Fibroblast of pulmonary artery (primary cell): ENCODE measurements around the gene SPEF1.

Source experiments
- DNase-seq: peaks from one replicate; pipeline ENCODE4 v3.0.0-alpha.2; 2010; ENCODE audit warnings: low read depth
- H3K4me3 ChIP-seq: replicated peaks from 2 replicates; pipeline ENCODE4 v1.5.1; 2011; ENCODE audit warnings: low read depth, mild to moderate bottlenecking, control low read depth, low read length, moderate library complexity
- TF ChIP-seq, protein P1 (sequence below): IDR thresholded peaks from 2 replicates; pipeline ENCODE4 v1.5.1; 2011; ENCODE audit warnings: mild to moderate bottlenecking, control low read depth, low read length, inconsistent platforms; ENCODE audit errors: missing control alignments

Gene SPEF1

DNA sequence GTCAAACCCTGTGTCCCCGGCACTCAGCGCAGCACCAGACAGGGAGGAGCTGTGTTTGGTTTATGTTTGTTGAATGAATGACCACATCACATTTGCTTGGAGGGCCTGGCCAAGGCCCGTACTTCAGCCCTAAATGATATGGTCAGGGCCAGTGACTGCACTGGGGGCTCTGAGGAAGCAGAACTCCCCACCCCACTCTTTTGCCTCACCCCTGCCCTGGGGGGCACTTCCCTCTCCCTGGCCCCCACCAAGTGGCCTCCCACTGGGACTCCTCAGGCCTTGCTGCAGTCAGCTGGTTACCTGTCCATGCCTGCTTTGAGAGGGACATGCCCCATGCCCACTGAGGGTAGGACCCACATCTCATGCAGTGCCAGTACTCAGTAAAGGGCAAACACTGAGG lies 16.6 kb downstream of the SPEF1 start:
- TF ChIP-seq, protein P1, sequence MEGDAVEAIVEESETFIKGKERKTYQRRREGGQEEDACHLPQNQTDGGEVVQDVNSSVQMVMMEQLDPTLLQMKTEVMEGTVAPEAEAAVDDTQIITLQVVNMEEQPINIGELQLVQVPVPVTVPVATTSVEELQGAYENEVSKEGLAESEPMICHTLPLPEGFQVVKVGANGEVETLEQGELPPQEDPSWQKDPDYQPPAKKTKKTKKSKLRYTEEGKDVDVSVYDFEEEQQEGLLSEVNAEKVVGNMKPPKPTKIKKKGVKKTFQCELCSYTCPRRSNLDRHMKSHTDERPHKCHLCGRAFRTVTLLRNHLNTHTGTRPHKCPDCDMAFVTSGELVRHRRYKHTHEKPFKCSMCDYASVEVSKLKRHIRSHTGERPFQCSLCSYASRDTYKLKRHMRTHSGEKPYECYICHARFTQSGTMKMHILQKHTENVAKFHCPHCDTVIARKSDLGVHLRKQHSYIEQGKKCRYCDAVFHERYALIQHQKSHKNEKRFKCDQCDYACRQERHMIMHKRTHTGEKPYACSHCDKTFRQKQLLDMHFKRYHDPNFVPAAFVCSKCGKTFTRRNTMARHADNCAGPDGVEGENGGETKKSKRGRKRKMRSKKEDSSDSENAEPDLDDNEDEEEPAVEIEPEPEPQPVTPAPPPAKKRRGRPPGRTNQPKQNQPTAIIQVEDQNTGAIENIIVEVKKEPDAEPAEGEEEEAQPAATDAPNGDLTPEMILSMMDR, result no peak
- no peak for DNase-seq
- no peak overlapping the region for H3K4me3 ChIP-seq

DNA sequence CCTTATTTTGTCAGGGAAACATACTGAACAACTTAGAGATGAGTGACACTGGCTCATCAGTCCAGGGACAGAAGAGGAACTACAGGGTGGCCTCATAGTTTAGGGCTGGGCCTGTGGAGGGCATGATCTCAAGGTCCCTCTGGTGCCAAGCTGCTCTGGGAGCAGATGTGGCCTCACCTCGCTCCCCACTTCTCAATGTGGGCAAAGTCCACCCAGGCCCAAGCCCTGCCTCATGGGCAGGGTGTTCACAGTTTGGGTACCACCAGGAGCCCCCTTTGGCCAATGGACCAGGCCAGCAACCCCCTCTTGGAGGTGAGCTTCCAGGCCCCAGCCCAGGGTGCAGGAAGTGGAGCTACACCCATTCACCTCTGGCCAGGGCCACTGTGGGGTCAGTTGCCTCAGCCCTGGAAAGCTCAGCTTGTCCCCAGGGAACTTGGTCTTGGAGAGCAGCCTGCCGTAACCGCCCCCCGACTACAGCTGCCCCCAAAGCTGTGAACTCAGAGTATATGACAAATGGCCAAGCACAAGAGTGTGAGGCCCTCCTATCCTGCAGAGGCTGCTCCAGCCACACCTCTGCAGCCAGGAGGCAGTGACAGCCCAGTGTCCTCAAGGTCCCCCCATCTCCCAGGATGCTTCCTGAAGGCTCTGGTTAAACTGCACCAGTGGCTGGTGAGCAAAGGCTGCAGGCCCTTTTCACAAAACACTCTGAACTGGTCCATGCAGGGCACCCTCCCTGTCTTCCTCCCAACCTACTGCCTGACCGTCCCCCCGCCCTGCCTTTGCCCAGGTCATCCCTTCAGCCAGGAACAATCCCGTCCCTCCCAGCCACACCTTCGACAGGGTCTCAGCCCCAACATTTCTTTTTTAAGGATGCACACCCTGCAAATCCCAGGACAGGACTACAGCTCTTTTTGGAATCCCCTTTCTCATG lies 17.3 kb downstream of the SPEF1 start:
- H3K4me3 ChIP-seq, result no peak overlapping the region
- TF ChIP-seq, protein P1, result no peak
- DNase-seq, result no peak

GRCh38 chr20:3760655-3761348 lies 20.4 kb downstream of the SPEF1 start:
- TF ChIP-seq, protein P1, result no peak
- no peak for DNase-seq
- H3K4me3 ChIP-seq, result no peak overlapping the region

DNA sequence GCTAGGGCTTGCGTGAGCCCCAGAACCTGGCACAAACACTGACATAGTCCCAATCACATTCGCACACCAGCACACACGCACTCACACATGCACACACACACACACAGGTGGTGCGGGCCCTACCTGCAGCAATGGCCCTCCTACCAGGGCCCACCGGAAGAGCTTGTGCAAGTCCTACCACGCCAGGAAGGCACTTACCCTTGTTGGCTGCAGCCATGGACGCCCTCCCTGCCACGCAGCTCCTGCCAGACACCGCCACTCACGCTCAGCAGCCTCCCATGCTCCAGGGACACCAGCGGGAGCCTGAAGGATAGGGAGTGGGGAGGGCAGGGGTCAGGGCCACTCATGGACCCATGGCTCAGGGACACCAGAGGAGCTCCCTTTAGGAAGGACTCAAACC lies 21.4 kb downstream of the SPEF1 start:
- DNase-seq, result no peak
- no peak overlapping the region for H3K4me3 ChIP-seq
- TF ChIP-seq, protein P1, result no peak

DNA sequence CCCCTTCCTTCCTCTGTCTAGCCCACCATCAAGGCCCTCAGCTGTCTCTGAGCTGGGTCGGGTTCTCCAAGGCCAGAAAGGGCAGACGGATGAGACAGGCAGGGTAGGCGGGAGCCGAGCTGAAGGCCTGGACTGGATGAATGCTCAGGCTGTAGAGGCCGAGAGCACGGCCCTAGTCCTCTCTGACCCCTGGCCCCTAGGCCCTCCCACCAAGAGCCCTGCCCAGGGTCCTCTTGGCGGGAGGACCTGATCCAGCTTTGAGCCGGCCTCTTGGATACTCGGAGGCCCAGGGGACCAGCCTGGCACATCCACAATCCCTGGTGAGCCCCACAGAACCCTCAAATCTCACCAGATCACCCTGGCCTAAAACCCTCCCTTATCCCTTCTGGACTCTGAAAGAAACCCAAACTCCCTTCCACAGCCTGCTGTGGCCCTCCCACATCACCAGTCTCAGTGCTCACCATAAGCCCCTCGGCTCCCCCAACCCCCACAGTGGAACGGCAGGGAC lies 21.9 kb downstream of the SPEF1 start:
- no peak for DNase-seq
- no peak overlapping the region for H3K4me3 ChIP-seq
- TF ChIP-seq, protein P1, result no peak

DNA sequence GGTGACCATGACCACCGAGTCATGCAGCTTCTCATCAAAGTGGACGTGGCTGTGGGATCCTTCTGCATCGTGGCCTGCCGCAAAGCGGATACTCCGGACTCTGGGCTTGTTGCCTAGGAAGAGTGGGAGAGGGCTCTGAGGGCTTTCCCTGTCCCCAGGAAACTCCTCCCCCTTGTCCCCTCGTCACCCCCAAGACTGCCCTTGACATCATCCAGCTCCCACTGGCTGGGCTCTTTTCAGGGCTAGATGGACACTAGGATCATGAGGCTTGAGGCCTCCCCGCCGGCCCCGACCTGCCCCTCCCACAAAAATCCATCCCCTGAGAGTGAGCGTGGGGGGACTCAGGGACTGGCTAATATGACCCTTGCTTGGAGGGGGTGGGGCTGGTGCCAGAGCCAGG lies 22.7 kb downstream of the SPEF1 start:
- H3K4me3 ChIP-seq, result no peak overlapping the region
- DNase-seq, result no peak
- TF ChIP-seq, protein P1, result no peak
